Endothelial cell of hepatic sinusoid (primary cell): ENCODE results near the gene SAP130.

Source experiments
- in situ Hi-C: cut with HindIII; loops from 2 replicates; pipeline ENCODE4 v1.10.0; 2017; ENCODE audit warnings: low sequenced_read_pairs

Gene SAP130

DNA sequence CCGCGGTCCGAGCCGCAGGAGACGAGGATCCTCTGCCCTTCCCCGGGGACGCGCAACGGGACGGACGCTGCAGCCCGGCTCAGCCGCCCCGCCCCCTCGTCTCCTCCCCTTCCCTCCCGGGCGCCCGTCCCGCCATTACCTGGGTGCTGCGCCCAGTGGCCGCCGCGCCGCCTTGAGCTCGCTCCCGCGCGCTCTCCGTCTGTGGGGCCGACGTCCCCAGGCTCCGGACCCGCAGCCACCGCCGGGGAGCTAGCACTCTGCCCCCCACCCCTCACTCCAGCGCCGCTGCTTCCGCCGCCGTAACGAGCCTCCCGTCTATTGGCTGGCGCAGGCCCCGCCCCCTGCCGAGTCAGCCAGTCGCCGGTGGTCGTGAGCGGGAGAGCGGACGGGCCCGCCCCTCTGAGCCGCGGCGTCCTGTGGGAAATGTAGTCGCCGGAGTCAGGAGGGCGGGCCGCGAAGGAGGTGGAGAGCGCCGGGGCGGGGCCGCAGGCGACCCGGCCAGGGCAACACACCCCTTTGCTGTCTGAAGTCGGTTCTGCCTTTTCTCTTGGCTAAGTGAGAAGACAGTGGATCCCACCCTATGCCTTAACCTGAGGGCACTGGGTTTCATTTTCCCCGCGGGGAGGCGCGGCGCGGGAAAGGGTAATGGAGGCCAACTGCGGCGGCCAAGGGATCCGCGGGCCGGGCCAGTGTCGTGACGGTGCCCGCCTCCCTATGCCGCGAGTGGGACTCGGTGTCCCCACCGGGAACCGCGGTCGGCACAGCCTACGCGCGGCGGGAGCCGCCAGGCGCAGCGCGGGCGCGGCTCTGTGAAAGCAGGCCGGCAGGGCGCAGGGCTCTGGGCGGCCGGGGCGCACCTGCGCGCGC is at the start of gene SAP130:
Gene SAP130, minus strand, starts transcription at position 259 of the 867 bp plus-strand sequence. CDS start 1,767 bp downstream, outside the sequence.
- in situ Hi-C loops = no loop called here

DNA sequence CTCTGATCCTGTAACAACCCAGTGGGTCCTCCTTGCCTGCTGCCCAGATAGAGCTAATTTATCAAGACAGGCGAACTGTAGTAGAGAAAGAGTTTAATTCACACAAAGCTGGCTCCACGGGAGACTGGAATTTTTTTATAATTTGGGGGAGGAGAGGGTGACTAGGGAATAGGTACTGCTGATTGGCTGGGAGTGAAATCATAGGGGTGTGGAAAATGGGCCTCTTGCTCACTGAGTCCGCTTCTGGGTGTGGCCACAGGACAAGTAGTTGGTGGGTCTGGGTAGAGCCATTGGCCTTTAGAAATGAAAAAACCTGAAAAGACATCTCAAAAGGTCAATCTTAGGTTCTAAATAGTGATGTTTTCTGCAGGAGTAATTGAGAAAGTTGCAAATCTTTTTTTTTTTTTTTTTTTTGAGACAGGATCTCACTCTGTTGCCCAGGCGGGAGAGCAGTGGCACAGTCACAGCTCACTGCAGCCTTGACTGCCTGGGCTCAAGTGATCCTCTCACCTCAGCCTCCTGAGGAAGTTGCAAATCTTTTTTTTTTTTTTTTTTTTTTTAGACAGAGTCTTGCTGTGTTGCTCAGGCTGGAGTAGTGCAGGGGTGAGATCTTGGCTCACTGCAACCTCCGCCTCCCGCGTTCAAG is 48.7 kb upstream of the SAP130 start:
- in situ Hi-C loops = no loop called here

DNA sequence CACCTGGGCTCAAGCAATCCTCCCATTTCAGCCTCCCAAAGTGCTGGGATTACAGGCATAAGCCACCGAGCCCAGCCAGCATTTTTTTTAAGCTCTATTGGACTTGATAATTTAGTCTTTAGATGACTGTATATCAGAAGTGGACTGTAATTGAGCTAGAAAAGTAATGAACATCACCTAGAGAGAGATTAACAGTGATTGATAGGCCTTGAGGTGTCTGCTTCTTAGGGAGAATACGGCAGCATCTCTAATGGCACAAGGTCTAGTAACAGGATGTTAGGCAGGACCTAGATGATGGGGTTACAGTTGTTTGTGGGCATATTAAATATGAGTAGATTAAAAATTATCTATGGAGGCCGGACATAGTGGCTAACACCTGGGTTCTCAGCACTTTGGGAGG is 45.4 kb upstream of the SAP130 start:
- in situ Hi-C loops = no loop called here

- in situ Hi-C loops = no loop called here
Measured at GRCh38 chr2:128069769-128070168, 41.9 kb upstream of the SAP130 start.

DNA sequence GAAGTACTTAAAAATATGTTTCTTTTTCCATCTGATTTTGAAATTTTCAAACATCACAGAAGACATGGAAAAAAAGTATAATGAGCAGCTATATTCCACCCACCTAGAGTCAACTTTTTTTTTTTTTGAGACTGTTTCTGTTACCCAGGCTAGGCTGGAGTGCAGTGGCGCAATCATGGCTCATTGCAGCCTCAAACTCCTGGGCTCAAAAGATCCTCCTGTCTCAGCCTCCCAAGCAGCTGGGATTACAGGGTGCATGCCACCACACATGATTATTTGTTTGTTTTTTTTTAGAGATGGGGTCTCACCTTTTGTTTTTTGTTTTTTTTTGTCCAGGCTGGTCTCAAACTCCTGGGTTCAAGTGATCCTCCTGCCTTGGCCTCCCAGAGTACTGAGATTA is 36.5 kb upstream of the SAP130 start:
- in situ Hi-C loops = no loop called here

DNA sequence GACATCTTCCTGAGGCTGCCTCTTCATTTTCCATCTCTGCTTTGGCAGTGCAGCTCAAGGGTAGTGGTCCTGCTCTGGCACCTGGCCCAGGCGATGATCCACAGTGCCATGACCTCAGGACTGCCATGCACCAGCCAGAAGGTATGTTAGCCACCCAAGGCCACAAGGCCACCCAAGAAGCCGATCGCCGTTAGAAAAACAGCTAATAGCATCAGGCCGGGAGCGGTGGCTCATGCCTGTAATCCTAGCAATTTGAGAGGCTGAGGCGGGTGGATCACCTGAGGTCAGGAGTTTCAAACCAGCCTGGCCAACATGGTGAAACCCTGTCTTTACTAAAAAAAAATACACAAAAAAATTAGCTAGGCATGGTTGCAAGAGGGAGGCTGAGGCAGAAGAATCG is 34.7 kb upstream of the SAP130 start:
- in situ Hi-C loops = no loop called here

GRCh38 chr2:128058114-128058513 is 30.3 kb upstream of the SAP130 start:
- in situ Hi-C loops = no loop called here

GRCh38 chr2:128057334-128057733 is 29.5 kb upstream of the SAP130 start:
- in situ Hi-C loops = no loop called here

DNA sequence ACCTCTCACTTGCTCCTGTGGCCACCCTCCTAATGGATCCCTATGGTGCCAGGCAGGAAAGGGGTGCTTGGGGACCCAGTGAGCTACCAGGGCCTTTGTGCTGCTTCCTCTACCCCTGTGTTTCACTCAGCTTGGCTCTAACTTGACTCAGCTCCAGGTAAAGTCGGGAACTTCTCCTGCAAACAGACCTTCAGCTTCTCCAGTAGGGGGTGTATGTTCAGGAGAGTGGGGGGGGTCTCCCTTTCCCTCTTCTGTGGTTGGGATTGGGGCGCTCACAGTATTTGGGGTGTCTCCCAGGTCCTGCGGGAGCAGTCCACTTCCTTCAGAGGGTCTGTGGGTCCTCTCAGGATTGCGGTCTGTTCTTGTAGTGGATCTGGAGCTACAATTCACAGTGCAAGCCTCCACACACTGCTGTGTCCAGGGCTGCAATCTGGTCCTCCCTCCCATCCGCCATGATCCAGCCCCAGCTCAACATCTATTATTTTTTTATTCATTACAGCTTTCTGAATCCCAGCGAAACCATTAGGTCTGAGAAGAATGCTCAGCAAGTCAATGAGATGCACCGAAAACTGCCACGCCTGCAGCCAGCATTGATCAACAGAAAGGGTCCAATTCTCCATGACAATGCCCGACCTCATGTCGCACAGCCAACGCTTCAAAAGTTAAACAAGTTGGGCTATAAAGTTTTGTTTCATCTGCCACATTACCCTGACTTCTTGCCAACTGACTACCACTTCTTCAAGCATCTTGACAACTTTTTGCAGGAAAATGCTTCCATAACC is 26.4 kb upstream of the SAP130 start:
- in situ Hi-C loops = no loop called here

DNA sequence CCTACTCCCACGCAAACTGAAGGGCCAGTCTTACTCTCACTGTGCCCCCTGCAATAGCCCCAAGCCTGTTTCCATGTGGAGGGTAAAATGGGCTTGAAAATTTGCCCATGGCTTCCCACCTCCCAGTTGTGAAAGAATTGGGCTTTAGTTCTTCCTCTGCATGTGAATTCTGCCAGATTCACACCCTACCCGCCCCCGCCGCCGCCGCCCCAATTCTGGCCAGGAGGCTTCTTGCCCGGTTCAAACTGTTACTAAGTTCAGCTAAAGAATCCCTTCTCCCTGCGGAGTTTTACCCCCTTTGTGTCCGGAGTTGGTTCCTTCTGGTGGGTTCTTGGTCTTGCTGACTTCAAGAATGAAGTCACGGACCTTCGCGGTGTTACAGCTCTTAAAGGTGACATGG is 25.5 kb upstream of the SAP130 start:
- in situ Hi-C loops = no loop called here

GRCh38 chr2:128043041-128043440 is 15.2 kb upstream of the SAP130 start:
- in situ Hi-C loops = no loop called here

GRCh38 chr2:128041561-128041960 is 13.7 kb upstream of the SAP130 start:
- in situ Hi-C loops = no loop called here

- in situ Hi-C loops = no loop called here
Measured at GRCh38 chr2:128040166-128040771, 12.4 kb upstream of the SAP130 start.

DNA sequence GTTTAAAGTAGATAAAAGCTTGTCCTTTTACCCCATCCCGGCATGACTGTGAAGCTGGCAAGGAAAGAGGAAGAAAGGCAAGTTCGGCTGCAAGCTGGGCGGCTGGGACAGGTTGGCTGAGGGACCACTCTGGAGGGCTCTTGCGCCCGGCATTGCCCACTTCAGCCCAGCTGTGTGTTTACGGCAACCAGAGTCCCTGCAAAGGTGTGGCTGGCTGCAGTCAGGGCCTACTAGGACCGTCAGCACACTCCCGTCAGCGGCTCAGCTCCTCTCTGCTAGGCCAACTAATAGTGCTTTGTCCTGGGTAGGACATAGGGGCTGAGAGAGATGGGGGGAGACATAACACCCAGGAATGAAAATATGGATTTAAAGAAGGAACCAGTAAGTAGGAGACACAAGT is 11.7 kb upstream of the SAP130 start:
- in situ Hi-C loops = no loop called here

DNA sequence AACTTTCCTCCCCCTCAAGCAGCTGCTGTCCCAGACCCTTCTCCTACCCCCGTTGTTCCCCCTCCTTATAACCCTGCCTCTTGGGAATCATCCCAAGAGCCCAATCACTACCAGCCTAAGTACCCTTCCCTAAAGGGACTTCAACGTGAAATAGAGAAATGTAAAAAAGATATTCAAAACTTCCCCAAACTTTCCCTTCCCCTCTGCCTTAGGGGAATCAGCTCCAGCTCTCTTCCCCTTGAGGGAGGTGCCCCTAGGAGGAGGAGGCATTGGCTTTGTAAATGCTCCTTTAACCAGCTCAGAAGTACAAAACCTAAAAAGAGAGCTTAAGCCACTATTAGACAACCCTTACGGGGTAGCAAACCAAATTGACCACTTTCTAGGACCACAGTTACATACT is 10.6 kb upstream of the SAP130 start:
- in situ Hi-C loops = no loop called here

- in situ Hi-C loops = no loop called here
Measured at GRCh38 chr2:128037649-128038048, 9.8 kb upstream of the SAP130 start.

- in situ Hi-C loops = no loop called here
Measured at GRCh38 chr2:128036748-128037607, 9.1 kb upstream of the SAP130 start.

DNA sequence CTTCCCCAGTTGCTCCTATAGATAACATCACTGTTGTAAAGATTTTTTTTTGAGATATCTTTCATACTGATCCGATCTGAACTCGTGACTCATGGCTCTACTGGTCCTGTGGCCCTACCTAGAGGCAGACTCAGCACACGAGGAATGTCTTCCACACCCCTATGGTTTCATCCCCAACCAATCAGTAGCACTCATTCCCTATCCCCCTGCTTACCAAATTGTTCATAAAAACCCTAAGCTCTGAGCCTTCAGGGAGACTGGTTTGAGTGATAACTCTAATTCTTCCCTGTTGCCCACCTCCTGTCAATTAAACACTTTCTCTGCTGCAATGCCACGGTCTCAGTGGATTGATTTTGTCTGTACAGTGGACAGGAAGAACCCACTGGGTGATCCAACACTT is 4.2 kb upstream of the SAP130 start:
- in situ Hi-C loops = no loop called here

DNA sequence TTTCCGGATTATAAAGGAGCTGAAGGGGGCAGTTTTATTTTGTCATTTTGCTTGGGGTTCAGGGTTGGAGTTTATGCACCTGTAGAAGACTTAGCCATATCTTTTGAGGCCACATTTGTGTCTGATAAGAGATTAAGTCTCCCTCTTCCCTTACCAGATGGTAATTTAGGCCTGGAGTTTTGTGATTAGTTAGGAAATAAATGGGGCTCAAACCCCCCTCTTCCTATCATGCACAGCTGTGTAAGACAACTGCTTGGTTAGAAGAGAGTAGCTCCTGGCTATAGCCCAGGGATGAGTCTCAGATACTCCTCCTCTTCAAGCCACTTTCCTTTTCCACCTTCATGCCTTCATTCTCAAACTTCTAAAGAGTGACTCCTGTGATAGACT is 802 bp upstream of the SAP130 start:
- in situ Hi-C loops = no loop called here

DNA sequence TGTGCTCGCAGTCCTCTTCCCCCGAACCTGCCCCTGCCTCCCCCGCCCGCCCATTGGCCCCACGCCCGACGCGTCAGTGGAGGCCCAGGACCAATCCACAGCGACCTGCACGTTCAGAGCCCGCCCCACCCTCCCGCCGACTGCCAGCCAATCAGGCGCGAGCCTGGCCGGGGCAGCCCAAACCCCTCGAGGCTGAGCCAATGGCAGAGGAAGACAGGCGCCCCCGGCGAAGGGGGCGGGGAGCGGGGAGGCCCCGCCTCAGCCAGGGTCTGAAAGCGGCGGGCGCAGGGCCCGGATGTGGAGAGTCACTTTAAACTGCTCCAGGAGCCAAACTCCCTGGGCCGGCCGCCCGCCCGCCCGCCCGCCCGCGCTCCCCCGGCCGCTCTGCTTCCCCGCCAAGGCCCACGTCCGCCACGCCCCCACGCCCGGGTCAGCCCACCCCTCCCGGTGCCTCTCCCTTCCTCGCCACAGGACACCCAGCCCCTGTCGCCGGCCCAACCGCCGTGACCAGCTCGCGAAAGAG is 520 bp downstream of the SAP130 start:
- in situ Hi-C loops = no loop called here
